ENCODE data around the gene ZNF571.
A peak's percentile ranks its signal among the peaks of the same experiment; 100 is the strongest.

Gene ZNF571

DNA sequence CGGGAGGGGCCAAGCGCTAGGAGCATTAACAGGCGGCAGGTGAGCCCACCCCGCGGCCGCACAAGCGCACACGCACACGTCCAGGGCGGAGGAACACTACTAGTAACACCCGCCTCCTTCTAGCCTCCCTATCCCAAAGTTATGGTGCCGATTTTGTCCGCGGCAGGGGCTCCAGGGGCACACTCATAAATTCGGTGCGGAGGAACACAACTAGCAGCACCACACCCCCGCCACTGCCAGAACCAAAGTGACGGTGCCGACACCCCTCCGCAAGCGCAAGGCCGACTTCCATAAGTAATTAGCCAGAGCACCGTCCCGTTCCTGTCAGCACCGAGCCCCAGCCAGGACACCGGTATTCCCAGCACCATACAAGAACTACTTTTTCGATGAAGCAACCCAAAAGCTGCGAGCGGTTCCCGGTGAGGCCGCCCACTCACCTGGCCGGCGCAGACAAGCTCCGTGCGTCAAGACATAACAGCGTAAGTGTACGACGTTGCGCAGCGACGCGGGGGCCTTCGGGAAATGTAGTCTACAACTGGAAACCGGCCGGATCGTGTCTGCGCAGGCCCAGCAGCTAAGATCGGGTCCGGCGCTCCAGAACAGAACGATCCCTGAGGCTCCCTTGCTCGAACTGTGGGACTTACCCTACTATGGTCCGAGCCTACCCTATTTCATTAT lies at the start of gene ZNF571, which contains the start of gene ZNF540:
ZNF571 (minus strand) TSS at position 489 of the 678 bp plus-strand sequence. CDS start 8,116 bp downstream, outside the sequence.
ZNF540 (plus strand) TSS at position 573 of the 678 bp plus-strand sequence. CDS start 3,572 bp downstream, outside the sequence.
- peak; percentile 65 for DNase-seq

DNA sequence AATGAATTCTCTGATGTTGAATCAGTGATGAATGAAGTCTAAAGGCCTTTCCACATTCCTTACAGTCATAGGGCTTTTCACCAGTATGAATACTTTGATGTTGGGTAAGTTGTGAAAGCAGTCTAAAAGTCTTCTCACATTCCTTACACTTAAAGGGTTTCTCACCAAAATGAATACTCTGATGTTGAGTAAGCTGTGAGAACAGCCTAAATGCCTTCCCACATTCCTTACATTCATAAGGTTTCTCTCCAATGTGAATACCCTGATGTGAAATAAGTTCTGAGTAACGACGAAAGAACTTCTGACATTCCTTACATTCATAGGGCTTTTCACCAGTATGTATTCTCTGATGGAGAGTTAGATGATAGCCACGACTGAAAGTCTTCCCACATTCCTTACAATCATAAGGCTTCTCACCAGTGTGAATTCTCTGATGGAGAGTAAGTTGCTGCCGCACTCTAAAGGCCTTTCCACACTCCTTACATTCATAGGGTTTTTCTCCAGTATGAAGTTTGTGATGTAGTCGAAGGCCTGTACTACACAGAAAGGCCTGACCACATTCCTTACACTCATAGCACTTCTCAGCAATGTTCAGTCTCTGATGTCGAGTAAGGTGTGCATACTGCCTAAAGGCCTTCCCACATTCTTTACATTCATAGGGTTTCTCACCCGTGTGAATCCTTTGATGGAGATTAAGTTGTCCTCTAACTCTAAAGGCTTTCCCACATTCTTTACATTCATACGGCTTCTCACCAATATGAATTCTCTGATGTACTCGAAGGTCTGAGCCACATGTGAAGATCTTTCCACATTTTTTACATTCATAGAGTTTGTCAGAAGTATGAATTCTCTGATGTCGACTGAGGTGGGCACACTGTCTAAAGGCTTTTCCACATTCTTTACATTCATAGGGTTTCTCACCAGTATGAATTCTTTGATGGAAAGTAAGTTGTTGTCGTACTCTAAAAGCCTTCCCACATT lies 40.8 kb upstream of the ZNF571 start:
- no peak for DNase-seq

DNA sequence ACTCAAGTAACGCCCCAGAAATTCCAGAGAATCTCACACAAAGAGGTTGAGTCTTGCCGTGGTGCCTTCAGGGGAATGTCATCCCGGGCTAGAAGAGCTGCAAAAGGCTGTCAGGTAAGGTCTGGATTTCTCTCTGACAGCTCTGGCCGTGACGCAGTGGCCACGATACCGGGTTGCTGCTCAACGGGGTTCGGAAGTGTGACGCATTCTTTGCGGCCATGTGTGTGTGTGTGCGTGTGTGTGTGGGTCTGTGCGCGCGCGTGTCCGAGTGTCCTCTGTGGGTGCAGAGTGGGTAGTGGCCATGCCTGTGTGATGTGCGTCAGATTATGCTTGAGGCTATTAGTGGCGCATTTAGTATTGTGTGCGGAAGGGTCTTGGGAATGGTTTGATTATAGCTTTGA lies 390 bp upstream of the ZNF571 start:
- no peak for DNase-seq

DNA sequence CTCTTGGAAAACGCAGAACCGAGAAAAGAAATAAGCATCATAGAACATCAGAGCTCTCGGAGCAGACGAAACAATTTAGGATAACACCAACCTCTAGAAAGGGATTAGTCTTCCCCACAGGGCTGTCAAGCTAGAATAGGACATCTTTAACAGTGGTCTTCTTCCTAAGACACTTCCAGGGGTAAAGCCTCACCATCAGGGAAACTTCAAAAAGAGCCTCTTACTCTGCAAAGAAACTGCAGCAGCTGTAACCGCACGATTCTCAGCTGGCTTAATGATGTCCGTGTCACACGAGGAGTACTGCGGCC lies 642 bp downstream of the ZNF571 start:
- DNase-seq, result no peak

DNA sequence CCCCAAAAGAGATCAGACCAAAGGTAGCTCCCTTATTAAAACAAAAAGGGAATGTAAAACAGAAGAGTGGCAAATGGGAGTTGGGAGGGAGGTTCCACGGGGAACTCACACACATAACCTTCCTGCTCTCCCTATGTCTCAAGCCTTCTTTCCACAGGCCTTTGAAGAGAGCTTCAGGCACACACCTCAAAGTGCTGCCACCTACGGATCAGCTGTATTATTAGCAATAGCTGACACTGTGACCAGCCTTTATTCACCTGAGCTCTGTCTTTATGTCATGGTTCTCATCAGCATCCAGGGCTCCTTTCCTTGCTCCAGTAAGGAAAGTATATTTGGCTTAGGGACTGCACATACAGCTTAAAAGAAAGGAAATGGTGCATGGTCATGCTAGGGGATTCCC lies 11.3 kb downstream of the ZNF571 start:
- DNase-seq, result no peak

DNA sequence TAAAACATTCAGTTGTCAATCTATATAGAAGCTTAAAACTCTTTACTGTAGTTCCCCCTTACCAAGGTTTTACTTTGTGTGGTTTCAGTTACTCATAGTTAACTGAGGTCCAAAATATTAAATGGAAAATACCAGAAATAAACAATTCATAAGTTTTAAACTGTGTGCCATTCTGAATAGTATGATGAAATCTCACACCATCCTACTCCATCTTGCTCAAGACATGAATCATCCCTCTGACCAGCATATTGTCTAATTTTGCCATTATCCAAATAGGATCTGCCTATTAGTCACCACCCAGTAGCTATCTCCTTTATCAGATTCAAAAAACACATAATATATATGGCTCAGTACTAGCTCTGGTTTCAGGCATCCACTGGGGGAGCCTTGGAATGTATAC lies 22.4 kb downstream of the ZNF571 start:
- no peak for DNase-seq

DNA sequence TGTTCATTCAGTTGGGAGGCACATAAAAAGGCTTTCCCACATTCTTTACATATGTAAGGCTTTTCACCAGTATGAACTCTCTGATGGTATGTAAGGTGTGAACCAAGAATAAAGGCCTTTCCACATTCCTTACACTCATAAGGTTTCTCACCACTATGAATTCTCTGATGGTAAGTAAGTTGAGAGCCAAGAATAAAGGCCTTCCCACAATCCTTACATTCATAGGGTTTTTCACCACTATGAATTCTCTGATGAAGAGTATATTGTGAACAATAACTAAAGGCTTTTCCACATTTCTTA lies 29.3 kb downstream of the ZNF571 start:
- DNase-seq, result no peak

DNA sequence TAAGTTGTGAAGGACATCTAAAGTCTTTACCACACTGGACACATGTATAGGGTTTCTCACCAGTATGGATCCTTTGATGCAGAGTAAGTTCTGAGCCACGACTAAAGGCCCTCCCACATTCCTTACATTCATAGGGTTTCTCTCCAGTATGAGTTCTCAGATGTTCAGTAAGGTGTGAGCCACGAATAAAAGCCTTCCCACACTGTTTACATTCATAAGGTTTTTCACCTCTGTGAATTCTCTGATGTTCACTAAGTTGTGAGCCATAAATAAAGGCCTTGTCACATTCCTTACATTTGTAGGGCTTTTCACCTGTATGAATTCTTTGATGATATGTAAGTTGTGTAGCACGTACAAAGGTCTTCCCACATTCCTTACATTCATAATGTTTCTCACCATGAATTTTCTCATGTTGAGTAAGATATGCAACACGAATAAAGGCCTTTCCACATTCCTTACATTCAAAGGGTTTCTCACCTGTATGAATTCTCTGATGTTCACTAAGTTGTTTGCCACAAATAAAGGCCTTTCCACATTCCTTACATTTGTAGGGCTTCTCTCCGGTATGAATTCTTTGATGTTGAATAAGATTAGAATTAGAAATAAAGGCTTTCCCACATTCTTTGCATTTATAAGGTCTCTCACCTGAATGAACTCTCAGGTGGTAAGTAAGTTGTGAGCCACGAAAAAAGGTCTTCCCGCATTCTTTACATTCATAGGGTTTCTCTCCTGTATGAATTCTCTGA lies 29.8 kb downstream of the ZNF571 start:
- no peak for DNase-seq

DNA sequence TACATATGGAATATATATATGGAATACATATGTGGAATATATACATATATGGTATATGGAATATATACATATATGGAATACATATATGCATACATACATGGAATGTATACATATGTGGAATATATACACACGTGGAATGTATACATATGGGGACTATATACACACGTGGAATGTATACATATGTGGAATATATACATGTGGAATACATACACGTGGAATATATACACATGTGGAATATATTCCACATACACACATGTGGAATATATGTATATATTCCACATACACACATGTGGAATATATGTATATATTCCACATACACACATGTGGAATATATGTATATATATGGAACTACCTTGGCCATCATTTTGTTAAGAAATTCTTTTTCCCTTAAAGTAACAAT lies 31.1 kb downstream of the ZNF571 start:
- DNase-seq, result no peak

DNA sequence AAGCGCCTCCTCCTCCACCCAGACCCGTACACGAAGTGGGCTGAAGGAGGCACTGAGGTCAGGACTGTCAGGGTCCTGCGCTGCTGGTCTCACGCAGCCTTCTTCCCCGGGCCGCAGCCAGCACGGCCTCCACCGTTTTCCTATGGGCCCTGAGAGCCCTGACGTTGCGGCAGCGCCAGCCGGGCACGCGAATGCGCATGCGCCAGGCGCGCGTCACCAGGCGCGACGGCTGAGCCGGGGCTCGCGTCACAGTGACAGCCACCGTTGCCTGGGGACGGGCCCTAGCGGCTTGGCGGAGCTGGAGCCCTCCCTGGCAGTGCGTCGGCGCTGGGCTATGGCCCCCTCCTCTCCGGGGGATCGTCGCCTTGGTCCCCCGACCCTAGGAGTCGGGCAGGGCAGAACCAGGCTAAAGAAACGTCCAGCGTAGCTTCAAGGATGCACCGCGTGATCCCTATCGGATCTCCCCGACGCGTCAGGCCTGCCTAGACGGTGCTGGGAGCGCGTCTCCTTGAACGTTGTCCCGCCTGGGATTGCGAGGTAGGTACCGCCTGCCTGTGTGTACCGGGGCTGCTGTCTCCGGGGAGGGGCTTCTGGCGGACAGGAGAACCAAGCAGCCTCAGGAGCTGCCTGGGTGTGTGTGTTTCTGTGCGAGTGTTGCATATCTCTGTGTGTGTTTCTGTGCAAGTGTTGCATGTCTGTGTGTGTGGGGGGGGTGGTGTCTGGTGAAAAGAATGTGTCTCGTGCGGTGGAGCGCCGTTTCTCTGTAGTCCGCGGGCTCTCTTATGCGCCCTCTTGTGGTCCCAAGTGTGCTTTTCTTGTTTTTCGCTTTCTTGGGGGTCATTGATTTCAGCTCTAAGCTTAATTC lies 43.2 kb downstream of the ZNF571 start:
- DNase-seq, result peak; percentile 23

DNA sequence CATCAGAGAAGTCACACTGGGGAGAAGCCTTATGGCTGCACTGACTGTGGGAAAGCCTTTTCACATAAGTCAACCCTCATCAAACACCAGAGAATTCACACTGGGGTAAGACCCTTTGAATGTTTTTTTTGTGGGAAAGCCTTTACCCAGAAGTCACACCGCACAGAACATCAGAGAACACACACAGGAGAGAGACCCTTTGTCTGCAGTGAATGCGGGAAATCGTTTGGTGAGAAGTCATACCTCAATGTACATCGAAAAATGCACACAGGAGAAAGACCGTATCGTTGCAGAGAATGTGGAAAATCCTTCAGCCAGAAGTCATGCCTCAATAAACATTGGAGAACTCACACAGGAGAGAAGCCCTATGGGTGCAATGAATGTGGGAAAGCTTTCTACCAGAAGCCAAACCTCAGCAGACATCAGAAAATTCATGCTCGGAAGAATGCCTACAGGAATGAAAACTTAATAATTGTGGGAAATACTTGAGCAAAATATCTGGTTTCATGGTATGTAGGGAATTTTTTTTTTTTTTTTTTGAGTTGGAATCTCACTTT lies 57.1 kb downstream of the ZNF571 start:
- DNase-seq, result no peak

DNA sequence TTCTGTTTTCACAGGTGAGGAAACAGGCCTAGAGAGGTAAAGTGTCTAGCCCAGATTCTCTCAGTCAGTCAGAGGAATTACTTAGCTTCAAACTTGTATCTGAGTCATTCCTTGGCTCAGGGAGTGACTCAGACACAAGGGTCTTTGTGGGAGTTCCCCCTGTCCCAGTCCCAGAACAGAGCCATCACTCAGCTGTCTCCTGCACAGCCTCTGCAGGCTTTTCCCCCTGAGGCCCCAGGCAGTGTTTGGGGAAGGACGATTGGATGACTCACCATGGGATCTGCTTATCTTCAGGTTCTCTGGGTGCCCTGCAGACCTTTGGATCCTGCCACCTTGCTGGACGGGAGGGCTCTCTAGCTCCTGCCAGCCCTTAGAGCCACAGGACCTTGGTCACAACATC lies 74.7 kb downstream of the ZNF571 start:
- no peak for DNase-seq
